ENCODE data around the gene TTC7B. TPM values are rescaled to one million over a fixed set of nuclear protein-coding genes. Genes with fewer than 3 reads are reported as not detected.

The TTC7B gene
- total and polyA plus RNA-seq, 9 of the 15 experiments (the other 6 are each of a cell fraction or from before 2014, with no cell fraction given) = 2.2 to 77.2 (median 36.7) TPM

DNA sequence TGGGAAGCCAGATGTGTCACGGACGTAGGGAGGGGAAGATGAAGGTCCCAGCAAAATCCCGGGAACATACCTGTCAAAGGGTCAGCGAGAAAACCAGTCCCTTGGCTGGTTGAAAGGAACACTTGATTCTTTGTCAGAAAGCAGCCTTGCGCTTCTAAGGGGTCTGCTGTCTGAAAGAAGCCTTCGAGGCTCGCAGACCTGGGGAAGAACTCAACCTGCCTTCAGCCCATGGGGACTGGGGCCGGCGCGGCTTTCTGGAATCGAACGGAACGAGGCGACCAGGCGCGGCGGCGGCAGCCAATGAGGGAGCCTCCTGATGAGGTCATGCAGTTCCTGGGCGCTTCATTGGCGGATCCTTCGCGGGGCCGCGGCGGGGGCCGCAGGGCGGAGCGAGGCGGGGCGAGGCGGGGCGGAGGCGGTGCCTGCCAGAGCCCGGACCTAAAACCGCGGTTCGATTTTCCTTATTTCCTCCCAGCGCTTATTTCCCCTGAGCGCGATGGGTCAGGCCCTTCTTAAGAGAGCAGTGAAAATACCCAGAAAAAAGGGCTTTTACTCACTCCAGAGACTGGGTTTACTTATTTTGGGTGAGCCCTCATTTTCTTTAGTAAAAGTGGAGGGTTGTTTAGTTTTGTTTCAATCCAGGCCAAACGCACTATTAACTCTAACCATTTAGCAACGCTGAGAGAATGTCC, 11.8 kb upstream of the TTC7B start (continued):
- peak; percentile 60; the same call in 1 of the 2 replicates for TF ChIP-seq JUN (IDR thresholded peaks at IDR 0.05; ENCODE audit: borderline replicate concordance, low read depth, low read length)
- no peak for TF ChIP-seq JUN (CRISPR knock-in tag; IDR thresholded peaks at IDR 0.05; ENCODE audit: borderline replicate concordance)
- TF ChIP-seq XRCC3 (IDR thresholded peaks at IDR 0.05) = no peak
- TF ChIP-seq PML (IDR thresholded peaks at IDR 0.05; ENCODE audit: low read length) = peak; percentile 34; the same call in 1 of the 2 replicates
- peak; percentile 56 for TF ChIP-seq POLR2H (tag; IDR thresholded peaks at IDR 0.05; ENCODE audit: low read depth)
- no peak for TF ChIP-seq TBL1XR1 (IDR thresholded peaks at IDR 0.05; ENCODE audit: low read length in 2 of 2)
- TF ChIP-seq, protein P1, sequence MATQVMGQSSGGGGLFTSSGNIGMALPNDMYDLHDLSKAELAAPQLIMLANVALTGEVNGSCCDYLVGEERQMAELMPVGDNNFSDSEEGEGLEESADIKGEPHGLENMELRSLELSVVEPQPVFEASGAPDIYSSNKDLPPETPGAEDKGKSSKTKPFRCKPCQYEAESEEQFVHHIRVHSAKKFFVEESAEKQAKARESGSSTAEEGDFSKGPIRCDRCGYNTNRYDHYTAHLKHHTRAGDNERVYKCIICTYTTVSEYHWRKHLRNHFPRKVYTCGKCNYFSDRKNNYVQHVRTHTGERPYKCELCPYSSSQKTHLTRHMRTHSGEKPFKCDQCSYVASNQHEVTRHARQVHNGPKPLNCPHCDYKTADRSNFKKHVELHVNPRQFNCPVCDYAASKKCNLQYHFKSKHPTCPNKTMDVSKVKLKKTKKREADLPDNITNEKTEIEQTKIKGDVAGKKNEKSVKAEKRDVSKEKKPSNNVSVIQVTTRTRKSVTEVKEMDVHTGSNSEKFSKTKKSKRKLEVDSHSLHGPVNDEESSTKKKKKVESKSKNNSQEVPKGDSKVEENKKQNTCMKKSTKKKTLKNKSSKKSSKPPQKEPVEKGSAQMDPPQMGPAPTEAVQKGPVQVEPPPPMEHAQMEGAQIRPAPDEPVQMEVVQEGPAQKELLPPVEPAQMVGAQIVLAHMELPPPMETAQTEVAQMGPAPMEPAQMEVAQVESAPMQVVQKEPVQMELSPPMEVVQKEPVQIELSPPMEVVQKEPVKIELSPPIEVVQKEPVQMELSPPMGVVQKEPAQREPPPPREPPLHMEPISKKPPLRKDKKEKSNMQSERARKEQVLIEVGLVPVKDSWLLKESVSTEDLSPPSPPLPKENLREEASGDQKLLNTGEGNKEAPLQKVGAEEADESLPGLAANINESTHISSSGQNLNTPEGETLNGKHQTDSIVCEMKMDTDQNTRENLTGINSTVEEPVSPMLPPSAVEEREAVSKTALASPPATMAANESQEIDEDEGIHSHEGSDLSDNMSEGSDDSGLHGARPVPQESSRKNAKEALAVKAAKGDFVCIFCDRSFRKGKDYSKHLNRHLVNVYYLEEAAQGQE (IDR thresholded peaks at IDR 0.05; ENCODE audit: borderline replicate concordance) = no peak
- TF ChIP-seq, protein P1 (CRISPR knock-in tag; IDR thresholded peaks at IDR 0.05; ENCODE audit: low read depth) = no peak
- TF ChIP-seq TAF1 (IDR thresholded peaks at IDR 0.05; ENCODE audit: control insufficient read depth, extremely low read depth, insufficient read depth, low read length, severe bottlenecking) = peak; percentile 78
- no peak for TF ChIP-seq ZBTB11 (CRISPR knock-in tag; IDR thresholded peaks at IDR 0.05)
- no peak for TF ChIP-seq KDM4B (IDR thresholded peaks at IDR 0.05; ENCODE audit: borderline replicate concordance in 2 of 2, low read depth in 1 of 2)
- peak; percentile 99 for TF ChIP-seq ATF7 (IDR thresholded peaks at IDR 0.05)
- no peak for TF ChIP-seq E4F1 (CRISPR knock-in tag; IDR thresholded peaks at IDR 0.05; ENCODE audit: borderline replicate concordance)

Data from K562 (cell line).